Neuronal stem cell (in vitro differentiated cells): ENCODE measurements around the gene CDK11A.
"Not testable (repeated sequence)": the region's sequence is repeated elsewhere in the genome, so short reads cannot be mapped to it uniquely, and the experiment has no call there.

Source experiments
- DNase-seq: peaks from one replicate; pipeline ENCODE4 v3.0.0-alpha.2; 2013; ENCODE audit warnings: low spot score
- H2AFZ ChIP-seq: one replicate; pipeline ENCODE4 v1.6.1; 2013; ENCODE audit warnings: mild to moderate bottlenecking, low read length, inconsistent platforms
- H2AK5ac ChIP-seq: 2 replicates; pipeline ENCODE4 v1.6.1; 2013; ENCODE audit warnings: low read depth, mild to moderate bottlenecking, inconsistent platforms, low read length, moderate library complexity, mixed read lengths
- H2BK120ac ChIP-seq: 2 replicates; pipeline ENCODE4 v1.6.1; 2013; ENCODE audit warnings: low read depth, mild to moderate bottlenecking, inconsistent platforms, low read length, moderate library complexity, mixed read lengths
- H2BK12ac ChIP-seq: one replicate; pipeline ENCODE4 v1.6.1; 2013; ENCODE audit warnings: low read length, inconsistent platforms
- H2BK15ac ChIP-seq: 2 replicates; pipeline ENCODE4 v1.6.1; 2013; ENCODE audit warnings: mild to moderate bottlenecking, low read length, inconsistent platforms, mixed read lengths
- H2BK5ac ChIP-seq: one replicate; pipeline ENCODE4 v1.6.1; 2013; ENCODE audit warnings: inconsistent platforms, mild to moderate bottlenecking, low read length, moderate library complexity
- H3K14ac ChIP-seq: one replicate; pipeline ENCODE4 v1.6.1; 2013; ENCODE audit warnings: low read length, inconsistent platforms
- H3K18ac ChIP-seq: 2 replicates; pipeline ENCODE4 v1.6.1; 2013; ENCODE audit warnings: low read length, inconsistent platforms
- H3K23ac ChIP-seq: 2 replicates; pipeline ENCODE4 v1.6.1; 2013; ENCODE audit warnings: low read depth, mild to moderate bottlenecking, mixed read lengths, low read length, inconsistent platforms; ENCODE audit not compliant: poor library complexity
- H3K27ac ChIP-seq: replicated peaks from 3 replicates; pipeline ENCODE4 v1.5.1; 2013; ENCODE audit warnings: low read length, inconsistent platforms
- H3K27me3 ChIP-seq, 3 experiments: 2 replicates each; pipeline ENCODE4 v1.6.1; 2013; ENCODE audit warnings: low read length in 3 of 3, mild to moderate bottlenecking in 2 of 3, inconsistent platforms in 1 of 3, low read depth in 1 of 3, mixed read lengths in 1 of 3, moderate library complexity in 1 of 3; ENCODE audit not compliant: control insufficient read depth in 3 of 3, insufficient read depth in 3 of 3
- H3K36me3 ChIP-seq, 2 donors: replicated peaks in 1 of 2; 2 replicates each; pipeline ENCODE4 v1.6.1; 2013; ENCODE audit warnings: low read length in 2 of 2; ENCODE audit not compliant: control insufficient read depth in 2 of 2, insufficient read depth in 2 of 2
- H3K4ac ChIP-seq: 2 replicates; pipeline ENCODE4 v1.6.1; 2013; ENCODE audit warnings: inconsistent platforms, mild to moderate bottlenecking, low read length, moderate library complexity
- H3K4me1 ChIP-seq, 2 donors: 1 replicate in 1 of 2; 2 replicates in 1 of 2; pipeline ENCODE4 v1.6.1; 2013; ENCODE audit warnings: low read length in 2 of 2, low read depth in 1 of 2; ENCODE audit not compliant: control insufficient read depth in 2 of 2, insufficient read depth in 1 of 2
- H3K4me2 ChIP-seq: one replicate; pipeline ENCODE4 v1.6.1; 2013; ENCODE audit warnings: mild to moderate bottlenecking, low read length, inconsistent platforms; ENCODE audit not compliant: insufficient read depth, poor library complexity, severe bottlenecking
- H3K4me3 ChIP-seq, 2 donors: 2 replicates each; pipeline ENCODE4 v1.5.1; 2013; ENCODE audit warnings: low read length in 2 of 2, mild to moderate bottlenecking in 2 of 2, inconsistent platforms in 1 of 2, moderate library complexity in 1 of 2
- H3K79me1 ChIP-seq: one replicate; pipeline ENCODE4 v1.6.1; 2013; ENCODE audit warnings: low read depth, mild to moderate bottlenecking, inconsistent platforms, low read length, moderate library complexity
- H3K9ac ChIP-seq: one replicate; pipeline ENCODE4 v1.6.1; 2013; ENCODE audit warnings: mild to moderate bottlenecking, low read depth, low read length, inconsistent platforms; ENCODE audit not compliant: poor library complexity
- H3K9me3 ChIP-seq, 2 donors: replicated peaks in 1 of 2; 2 replicates each; pipeline versions ENCODE3 to v1.6.1; 2013; ENCODE audit warnings: low read length in 2 of 2, mild to moderate bottlenecking in 2 of 2, inconsistent platforms in 1 of 2, low read depth in 1 of 2, mixed read lengths in 1 of 2, moderate library complexity in 1 of 2; ENCODE audit not compliant: control insufficient read depth in 2 of 2, insufficient read depth in 1 of 2
- H4K8ac ChIP-seq: one replicate; pipeline ENCODE4 v1.6.1; 2013; ENCODE audit warnings: low read depth, mild to moderate bottlenecking, inconsistent platforms, low read length, moderate library complexity
- H4K91ac ChIP-seq: one replicate; pipeline ENCODE4 v1.6.1; 2013; ENCODE audit warnings: low read length, low read depth, mild to moderate bottlenecking, inconsistent platforms; ENCODE audit not compliant: poor library complexity
- WGBS, 2 donors: extraction: QIAGEN DNeasy Blood & Tissue Kit; methylation state at CpG; one replicate each; pipeline ENCODE4 v1.1.7; 2013; ENCODE audit warnings: missing lambda C conversion rate in 2 of 2, mixed read lengths in 1 of 2; ENCODE audit not compliant: insufficient read length in 2 of 2, insufficient replicate concordance in 1 of 2; ENCODE audit errors: extremely low coverage in 2 of 2; 5-methylcytosine and 5-hydroxymethylcytosine counted together

CDK11A gene

DNA sequence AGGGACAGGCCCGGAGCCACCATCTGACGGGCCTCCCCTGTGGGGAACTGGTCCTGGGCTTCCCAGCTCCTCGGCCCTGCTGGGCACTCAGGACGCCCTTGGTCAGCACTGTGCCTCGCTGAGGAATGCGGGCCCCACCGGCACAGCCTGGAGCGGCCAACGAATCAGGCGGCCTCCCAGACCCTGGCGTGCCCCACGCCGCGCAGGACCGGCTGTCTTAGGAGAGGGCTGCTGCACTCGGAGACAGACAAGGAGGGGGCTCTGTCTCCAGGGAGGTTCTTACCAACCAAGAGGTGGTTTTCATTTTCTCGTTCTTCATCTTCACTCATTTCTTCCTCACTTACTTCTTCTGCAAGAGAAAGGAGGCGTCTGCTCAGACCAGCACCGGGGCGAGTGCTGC lies 16.3 kb downstream of the CDK11A start:
- not testable (repeated sequence) for DNase-seq, H3K4ac ChIP-seq, H3K4me3 ChIP-seq, H2BK120ac ChIP-seq, H2AFZ ChIP-seq, H3K27me3 ChIP-seq, H3K23ac ChIP-seq, H3K18ac ChIP-seq, H3K14ac ChIP-seq, H2BK15ac ChIP-seq, H4K8ac ChIP-seq, H2BK5ac ChIP-seq, H3K4me2 ChIP-seq, H3K9ac ChIP-seq, H2BK12ac ChIP-seq, H4K91ac ChIP-seq, H3K36me3 ChIP-seq, H3K27ac ChIP-seq, H2AK5ac ChIP-seq, H3K4me1 ChIP-seq, H3K9me3 ChIP-seq, H3K79me1 ChIP-seq
- WGBS, 2 donors = no CpG with 5 or more reads among the region's 20 CpGs

DNA sequence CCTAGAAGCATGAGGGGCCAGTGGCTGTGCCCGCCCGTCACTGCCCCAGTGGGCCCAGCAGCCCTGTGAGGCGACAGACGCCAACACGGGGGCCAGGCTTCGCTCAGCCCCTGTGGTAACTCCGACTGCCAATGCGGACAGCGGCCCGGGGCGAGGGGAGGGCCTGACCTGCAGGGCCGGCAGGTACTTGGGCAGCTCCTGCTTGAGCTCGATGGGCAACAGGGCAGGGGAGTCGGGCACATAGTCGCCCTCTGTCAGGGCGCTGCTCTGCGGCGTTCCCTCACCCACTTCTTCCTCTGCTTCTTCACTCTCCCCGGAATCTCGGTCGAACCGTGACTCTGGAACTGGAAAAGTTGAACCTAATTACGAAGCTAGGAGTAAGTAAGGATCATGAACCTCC lies 16.9 kb downstream of the CDK11A start:
- not testable (repeated sequence) for H3K18ac ChIP-seq, H3K27ac ChIP-seq, H2BK12ac ChIP-seq, H2BK15ac ChIP-seq, H3K9me3 ChIP-seq, H2BK5ac ChIP-seq, H2AFZ ChIP-seq, H4K91ac ChIP-seq, H3K4me3 ChIP-seq, H3K4me1 ChIP-seq, H3K23ac ChIP-seq, H2AK5ac ChIP-seq, H3K14ac ChIP-seq, H2BK120ac ChIP-seq, H3K4ac ChIP-seq, DNase-seq, H3K36me3 ChIP-seq, H3K27me3 ChIP-seq, H4K8ac ChIP-seq, H3K79me1 ChIP-seq, H3K9ac ChIP-seq, H3K4me2 ChIP-seq
- no CpG with 5 or more reads among the region's 23 CpGs for WGBS, 2 donors

DNA sequence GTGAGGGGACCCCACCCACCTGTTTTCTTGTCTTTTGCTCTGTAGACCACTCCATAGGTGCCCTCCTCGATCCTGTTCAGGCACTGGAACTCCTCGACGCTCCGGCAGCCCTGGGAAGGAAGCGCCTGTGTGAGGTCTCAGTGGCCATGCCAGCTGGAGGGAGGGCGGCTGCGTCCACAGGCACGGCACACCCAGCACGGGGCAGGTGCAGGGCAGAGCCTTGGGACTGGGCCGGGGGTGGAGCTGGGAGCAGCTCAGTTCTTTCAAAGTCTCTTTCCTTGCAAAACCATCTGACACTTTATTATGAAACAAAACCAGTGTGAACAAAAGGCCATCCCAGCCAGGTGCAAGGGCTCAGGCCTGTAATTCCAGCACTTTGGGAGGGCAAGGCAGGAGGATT lies 18.5 kb downstream of the CDK11A start:
- H3K9me3 ChIP-seq, H3K4me1 ChIP-seq, DNase-seq, H3K23ac ChIP-seq, H3K4me2 ChIP-seq, H3K36me3 ChIP-seq, H3K27ac ChIP-seq, H2AFZ ChIP-seq, H3K14ac ChIP-seq, H2BK12ac ChIP-seq, H2BK5ac ChIP-seq, H4K91ac ChIP-seq, H3K9ac ChIP-seq, H2AK5ac ChIP-seq, H3K4me3 ChIP-seq, H3K79me1 ChIP-seq, H3K27me3 ChIP-seq, H2BK120ac ChIP-seq, H3K18ac ChIP-seq, H3K4ac ChIP-seq, H4K8ac ChIP-seq, H2BK15ac ChIP-seq: not testable (repeated sequence)
- WGBS, 2 donors = no CpG with 5 or more reads among the region's 10 CpGs

DNA sequence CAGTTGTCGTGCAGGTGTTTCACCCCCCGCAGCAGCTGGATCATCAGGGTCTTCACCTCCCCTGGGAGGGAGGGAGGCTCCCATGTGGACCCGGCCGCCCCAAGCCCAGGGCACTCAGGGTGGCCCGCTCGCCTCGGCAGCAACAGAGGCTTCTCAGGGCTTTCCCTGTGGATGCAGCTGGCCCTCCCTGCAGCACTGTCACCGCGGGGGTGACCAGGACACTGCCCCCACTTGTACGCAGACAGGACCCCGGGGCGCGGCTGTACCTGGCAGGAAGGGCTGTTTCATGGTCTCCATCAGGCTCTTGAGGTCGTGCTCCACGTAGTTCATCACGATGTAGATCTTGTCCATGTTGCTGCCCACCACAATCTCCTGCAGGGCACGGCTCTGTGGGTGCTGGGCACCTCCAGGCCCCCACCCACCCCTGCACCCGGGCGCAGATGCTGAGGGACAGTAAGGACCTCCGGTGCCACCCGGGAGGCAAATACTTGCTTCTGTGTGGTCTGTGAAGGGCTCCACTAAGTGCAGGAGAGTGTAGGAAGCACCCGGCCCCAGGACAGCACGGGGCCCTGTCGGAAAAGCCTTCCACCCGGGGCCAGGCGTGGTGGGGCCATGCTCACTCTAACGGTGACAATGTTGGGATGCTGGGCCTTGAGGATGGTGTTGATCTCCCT lies 19.7 kb downstream of the CDK11A start:
- H4K8ac ChIP-seq, H2BK120ac ChIP-seq, H2BK12ac ChIP-seq, H3K27me3 ChIP-seq, H3K9me3 ChIP-seq, DNase-seq, H2AK5ac ChIP-seq, H3K23ac ChIP-seq, H3K14ac ChIP-seq, H4K91ac ChIP-seq, H3K79me1 ChIP-seq, H3K18ac ChIP-seq, H2BK5ac ChIP-seq, H3K4me3 ChIP-seq, H3K9ac ChIP-seq, H3K4me2 ChIP-seq, H2AFZ ChIP-seq, H3K4me1 ChIP-seq, H3K36me3 ChIP-seq, H2BK15ac ChIP-seq, H3K27ac ChIP-seq, H3K4ac ChIP-seq: not testable (repeated sequence)
- WGBS, 2 donors = no CpG with 5 or more reads among the region's 27 CpGs
